ENCODE results near the gene CDHR2.
"Not testable (repeated sequence)": the region's sequence is repeated elsewhere in the genome, so short reads cannot be mapped to it uniquely, and the experiment has no call there.

The CDHR2 gene

GRCh38 chr5:176573564-176574296 lies 24.6 kb downstream of the CDHR2 start:
- DNase-seq: peak; percentile 49 to 65

- DNase-seq: no peak
Observed at GRCh38 chr5:176574297-176574591, 25.1 kb downstream of the CDHR2 start.

GRCh38 chr5:176575066-176575465 lies 25.9 kb downstream of the CDHR2 start:
- DNase-seq: no peak

- no peak for DNase-seq
Observed at GRCh38 chr5:176575488-176576422, 26.6 kb downstream of the CDHR2 start.

- DNase-seq: no peak
Observed at GRCh38 chr5:176577312-176578176, 28.4 kb downstream of the CDHR2 start.

- peak; percentile 49 to 50 for DNase-seq
Observed at GRCh38 chr5:176578391-176578808, 29.3 kb downstream of the CDHR2 start.

GRCh38 chr5:176579323-176579722 lies 30.2 kb downstream of the CDHR2 start:
- DNase-seq: no peak

GRCh38 chr5:176581361-176581760 lies 32.2 kb downstream of the CDHR2 start:
- no peak for DNase-seq

- DNase-seq: no peak
Observed at GRCh38 chr5:176583076-176583475, 33.9 kb downstream of the CDHR2 start.

- DNase-seq: no peak
Observed at GRCh38 chr5:176587398-176587797, 38.3 kb downstream of the CDHR2 start.

- DNase-seq: no peak
Observed at GRCh38 chr5:176588297-176588696, 39.2 kb downstream of the CDHR2 start.

- no peak for DNase-seq
Observed at GRCh38 chr5:176589039-176589769, 40.1 kb downstream of the CDHR2 start.

GRCh38 chr5:176590035-176590717 lies 41.0 kb downstream of the CDHR2 start:
- DNase-seq: peak; percentile 29 to 67

- DNase-seq: not testable (repeated sequence)
Observed at GRCh38 chr5:176591667-176592066, 42.5 kb downstream of the CDHR2 start.

GRCh38 chr5:176592573-176592972 lies 43.4 kb downstream of the CDHR2 start:
- no peak for DNase-seq

- DNase-seq: no peak
Observed at GRCh38 chr5:176593273-176593869, 44.2 kb downstream of the CDHR2 start.

GRCh38 chr5:176594554-176594953 lies 45.4 kb downstream of the CDHR2 start:
- no peak for DNase-seq

GRCh38 chr5:176595386-176595943 lies 46.3 kb downstream of the CDHR2 start:
- no peak for DNase-seq

- no peak for DNase-seq
Observed at GRCh38 chr5:176596069-176596644, 47.0 kb downstream of the CDHR2 start.

- no peak for DNase-seq
Observed at GRCh38 chr5:176596689-176597416, 47.7 kb downstream of the CDHR2 start.

Measured in SHP77 (cell line).